ENCODE results near the gene OR8D1.

DNA sequence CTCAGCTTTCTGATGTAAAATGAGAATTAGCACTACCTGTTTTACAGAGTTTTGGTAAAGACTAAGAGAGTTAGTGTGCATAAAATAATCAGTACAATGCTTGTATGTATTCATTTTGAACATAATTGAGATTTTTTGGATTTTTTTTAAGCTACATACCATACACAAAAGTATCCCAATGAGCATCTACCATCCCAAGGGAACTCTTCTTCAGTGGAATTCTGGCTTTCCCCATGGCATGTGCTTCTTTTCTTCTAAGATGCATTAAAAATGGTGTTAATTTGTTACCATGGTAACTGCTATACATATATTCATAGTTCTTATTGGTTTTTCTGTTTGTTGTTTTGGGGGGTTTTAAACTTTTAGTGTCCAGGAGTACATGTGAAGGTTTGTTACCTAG, 17.7 kb downstream of the OR8D1 start:
- TF ChIP-seq POLR2A (IDR thresholded peaks at IDR 0.05): no peak
- TF ChIP-seq, protein P1, sequence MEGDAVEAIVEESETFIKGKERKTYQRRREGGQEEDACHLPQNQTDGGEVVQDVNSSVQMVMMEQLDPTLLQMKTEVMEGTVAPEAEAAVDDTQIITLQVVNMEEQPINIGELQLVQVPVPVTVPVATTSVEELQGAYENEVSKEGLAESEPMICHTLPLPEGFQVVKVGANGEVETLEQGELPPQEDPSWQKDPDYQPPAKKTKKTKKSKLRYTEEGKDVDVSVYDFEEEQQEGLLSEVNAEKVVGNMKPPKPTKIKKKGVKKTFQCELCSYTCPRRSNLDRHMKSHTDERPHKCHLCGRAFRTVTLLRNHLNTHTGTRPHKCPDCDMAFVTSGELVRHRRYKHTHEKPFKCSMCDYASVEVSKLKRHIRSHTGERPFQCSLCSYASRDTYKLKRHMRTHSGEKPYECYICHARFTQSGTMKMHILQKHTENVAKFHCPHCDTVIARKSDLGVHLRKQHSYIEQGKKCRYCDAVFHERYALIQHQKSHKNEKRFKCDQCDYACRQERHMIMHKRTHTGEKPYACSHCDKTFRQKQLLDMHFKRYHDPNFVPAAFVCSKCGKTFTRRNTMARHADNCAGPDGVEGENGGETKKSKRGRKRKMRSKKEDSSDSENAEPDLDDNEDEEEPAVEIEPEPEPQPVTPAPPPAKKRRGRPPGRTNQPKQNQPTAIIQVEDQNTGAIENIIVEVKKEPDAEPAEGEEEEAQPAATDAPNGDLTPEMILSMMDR (IDR thresholded peaks at IDR 0.05): no peak
